Measurements from ENCODE around the gene RBMS1.

- TF ChIP-seq POLR2A (IDR thresholded peaks at IDR 0.05) (no peak), CTCF (IDR thresholded peaks at IDR 0.05) (no peak)
Measured at GRCh38 chr2:160224060-160224459, 269.5 kb downstream of the RBMS1 start.
